Activated CD8-positive, alpha-beta memory T cell treated with anti-CD3 and anti-CD28 coated beads, Interleukin-2, amount 50 U/mL, for 1 hour (primary cell): Measurements from ENCODE around the gene SP1.

Experiments used
- DNase-seq: peaks from one replicate; pipeline ENCODE4 v3.0.0-alpha.2; 2020; ENCODE audit errors: extremely low read depth

SP1 gene

DNA sequence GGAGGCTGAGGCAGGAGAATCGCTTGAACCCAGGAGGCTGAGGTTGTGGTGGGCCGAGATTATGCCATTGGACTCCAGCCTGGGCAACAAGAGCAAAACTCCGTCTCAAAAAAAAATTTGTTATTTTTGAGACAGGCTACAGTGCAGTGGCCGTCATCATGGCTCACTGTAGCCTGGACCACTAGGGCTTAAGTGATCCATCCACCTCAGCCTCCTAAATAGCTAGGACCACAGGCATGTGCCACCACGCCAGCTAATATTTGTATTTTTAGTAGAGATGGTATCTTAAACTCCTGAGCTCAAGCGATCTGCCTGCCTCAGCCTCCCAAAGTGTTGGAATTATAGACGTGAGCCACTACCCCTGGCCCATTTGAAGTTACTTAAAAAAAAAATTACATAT is 71.0 kb downstream of the SP1 start:
- DNase-seq = no peak

GRCh38 chr12:53451661-53452158 is 71.7 kb downstream of the SP1 start, which contains the start of gene PCBP2:
Gene PCBP2, plus strand, starts transcription at chr12:53452102. Its CDS starts 2,699 bp downstream, at chr12:53454801.
- peak; percentile 93 for DNase-seq

- peak; percentile 56 for DNase-seq
These were observed 72.4 kb downstream of the SP1 start for GRCh38 chr12:53452159-53453077.

DNA sequence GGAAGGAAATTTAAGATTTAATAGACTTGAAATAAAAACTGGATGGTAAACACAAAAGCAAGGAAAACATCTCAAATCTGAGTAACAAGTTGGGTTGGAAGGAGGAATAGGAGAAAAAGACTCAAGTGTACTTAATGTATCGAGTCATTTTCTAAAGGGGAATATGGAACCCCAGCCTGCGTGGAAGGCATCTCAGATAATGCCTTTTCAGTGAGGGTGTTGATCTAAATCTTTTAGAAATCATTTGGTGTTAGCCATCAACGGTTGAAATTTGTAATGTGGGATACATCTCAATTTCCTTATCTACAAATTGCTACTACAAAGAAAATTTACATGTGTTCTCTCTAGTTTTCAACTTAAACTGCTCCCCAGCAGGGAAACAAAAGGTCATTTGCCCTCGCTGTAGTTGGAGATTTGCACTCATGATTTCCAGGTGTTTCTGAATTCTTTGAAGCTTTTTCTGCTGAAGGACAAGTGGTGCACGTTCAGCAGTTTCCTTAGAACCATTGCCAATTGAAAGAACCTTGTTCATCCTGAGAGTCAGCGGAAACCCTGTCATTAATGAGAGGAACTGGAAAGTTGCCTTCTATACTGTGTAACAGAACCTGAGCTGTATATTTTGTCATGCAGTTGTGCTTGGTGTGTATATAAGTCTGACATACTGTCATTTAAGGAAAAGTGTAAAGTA is 74.1 kb downstream of the SP1 start:
- DNase-seq = no peak

GRCh38 chr12:53454707-53455106 is 74.7 kb downstream of the SP1 start:
- no peak for DNase-seq

DNA sequence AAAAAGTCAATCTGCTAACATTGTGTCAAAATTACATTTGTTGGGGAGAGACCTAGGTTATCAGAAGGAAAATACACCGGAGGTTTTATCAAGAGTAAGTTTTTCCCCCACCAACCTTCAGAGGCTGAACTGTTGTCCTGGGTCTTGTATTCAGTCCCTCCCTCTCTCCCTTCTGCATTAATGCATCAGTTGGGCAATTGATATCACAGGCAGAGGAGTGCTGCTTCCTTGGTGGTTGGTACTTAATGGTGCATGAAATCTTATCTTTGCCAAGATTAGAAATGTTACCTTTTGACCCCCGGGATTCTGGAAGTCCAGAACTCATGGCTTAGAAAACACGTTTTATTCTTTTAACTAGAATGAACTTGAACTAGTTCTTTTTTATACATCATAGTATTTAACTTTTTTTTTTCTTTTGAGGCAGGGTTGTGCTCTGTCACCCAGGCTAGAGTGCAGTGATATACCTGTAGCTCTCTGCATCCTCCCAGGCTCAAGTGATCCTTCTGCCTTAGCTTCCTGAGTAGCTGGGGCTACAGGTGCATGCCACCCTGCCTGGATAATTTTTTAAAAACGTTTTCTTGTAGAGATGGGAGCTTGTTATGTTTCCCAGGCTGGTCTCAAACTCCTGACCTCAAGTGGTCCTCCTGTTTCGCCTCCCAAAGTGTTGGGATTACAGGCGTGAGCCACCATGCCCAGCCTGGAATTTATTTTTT is 76.8 kb downstream of the SP1 start:
- DNase-seq = no peak

DNA sequence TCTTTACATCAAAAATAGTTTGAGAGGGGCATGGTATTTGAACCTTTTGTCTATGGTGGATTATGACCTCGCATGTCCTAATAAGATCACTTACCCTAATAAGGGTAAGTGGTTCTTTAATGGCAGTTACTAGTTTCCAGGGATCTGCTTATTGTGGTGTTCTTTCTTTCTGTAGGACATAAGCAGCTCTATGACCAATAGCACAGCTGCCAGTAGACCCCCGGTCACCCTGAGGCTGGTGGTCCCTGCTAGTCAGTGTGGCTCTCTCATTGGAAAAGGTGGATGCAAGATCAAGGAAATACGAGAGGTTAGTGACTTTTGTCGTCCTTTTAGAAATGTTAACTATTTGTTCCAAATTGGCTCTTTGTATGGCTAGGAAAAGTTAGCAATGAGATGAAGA is 79.1 kb downstream of the SP1 start:
- DNase-seq = no peak

DNA sequence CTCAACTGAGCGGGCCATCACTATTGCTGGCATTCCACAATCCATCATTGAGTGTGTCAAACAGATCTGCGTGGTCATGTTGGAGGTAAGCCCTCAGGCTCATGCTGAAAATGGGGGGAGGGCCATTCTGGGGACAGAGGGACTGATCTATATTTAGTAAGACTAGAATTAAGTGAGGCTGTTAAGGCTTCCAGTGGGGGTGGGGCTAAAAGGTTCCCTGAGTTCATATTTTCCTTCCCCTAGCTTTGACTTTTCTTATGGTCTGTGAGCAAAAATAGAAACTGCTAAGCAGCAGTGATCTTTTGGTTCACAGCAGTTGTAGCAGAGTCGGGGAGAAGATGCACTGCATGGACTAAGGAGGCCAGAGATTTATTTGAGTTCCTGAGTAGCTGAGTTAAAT is 81.1 kb downstream of the SP1 start:
- no peak for DNase-seq

DNA sequence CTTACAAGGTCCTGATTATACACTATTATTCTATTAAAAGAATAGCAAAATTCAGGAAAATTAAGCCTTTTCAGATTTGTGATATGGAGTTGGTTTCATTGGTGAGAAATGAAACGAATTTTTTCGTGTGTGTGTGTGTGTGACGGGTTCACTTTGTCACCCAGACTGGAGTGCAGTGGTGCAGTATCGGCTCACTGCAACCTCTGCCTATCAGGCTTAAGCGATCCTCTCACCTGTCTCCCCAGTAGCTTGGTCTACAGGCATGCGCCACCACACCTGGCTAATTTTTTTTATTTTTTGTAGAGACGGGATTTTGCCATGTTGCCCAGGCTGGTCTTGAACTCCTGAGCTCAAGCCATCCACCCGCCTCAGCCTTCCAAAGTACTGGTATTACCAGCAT is 81.6 kb downstream of the SP1 start:
- no peak for DNase-seq

- DNase-seq = no peak
These were observed 83.0 kb downstream of the SP1 start for GRCh38 chr12:53462935-53463334.

DNA sequence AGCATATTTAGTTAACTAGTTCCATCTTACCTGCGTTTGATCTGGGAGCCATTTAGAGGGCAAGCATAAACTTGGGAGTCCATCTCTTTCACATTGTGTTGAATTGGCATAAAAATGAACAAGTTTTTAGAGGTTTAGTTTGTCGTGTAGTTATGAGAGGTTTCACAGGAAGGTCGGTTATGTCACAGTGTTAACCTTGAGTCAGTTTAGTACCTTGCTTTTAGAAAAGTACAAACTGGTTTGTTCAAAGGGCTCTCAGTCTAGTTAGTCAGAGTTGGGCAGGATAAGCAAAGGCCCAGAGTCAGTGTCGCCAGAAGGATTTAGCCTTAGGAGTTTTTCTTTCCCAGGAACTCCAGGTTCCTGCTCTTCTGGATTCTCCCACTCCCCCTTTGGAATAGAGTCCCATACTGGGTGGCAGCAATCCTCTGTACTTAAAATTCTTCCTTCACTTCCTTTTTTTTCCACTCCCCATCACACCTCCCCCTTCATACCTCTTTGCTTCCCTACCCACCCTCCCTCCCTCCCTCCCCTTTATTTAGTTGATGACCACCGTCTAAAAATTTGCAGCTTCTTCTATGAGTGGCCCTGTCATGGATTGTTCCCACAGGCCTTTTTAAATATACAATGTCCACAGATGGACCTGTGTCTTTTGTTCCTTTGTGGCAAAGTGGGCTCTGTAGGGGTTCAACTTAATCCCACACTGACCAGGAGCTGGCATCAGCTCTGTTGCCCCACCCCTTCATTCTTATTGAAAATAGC is 84.0 kb downstream of the SP1 start:
- DNase-seq = no peak

DNA sequence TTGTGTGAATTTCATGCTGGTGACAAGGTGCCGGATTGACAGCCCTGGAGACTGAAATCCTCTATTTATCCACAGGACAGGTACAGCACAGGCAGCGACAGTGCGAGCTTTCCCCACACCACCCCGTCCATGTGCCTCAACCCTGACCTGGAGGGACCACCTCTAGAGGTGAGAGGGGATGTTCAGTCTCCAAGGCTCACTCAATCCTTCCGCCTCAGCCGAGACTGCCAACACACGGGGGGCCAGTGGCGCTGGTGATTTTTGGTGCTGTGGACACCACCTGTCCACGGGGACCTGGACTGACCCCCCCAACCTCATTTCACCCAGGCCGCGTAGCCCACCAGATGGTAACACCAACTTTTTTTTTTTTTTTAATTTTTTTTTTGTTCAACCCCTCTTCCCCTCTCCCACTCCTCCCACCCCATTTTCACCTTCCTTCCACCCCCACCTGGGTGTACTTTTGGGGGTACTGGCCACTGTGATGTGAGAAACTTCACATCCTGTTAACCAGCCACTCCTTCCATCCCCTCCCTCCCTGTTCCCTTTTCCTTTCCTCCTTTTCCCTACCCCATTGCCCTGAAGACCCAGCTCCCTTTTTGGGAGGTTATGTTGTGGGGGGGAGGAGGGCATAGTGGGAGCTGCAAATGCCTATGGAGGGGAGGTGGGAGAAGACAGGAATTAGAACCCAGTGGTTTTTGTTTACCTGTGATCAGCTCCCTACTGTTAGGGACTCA is 84.9 kb downstream of the SP1 start:
- DNase-seq = no peak

GRCh38 chr12:53465679-53466078 is 85.7 kb downstream of the SP1 start:
- no peak for DNase-seq
